Esophagus muscularis mucosa (tissue), 4 donors: Measurements from ENCODE around the gene EML6. TPM values are rescaled to one million over a fixed set of nuclear protein-coding genes. Genes with fewer than 3 reads are reported as not detected.

Source experiments
- DNase-seq: peaks from one replicate; pipeline ENCODE4 v3.0.0-alpha.2; 2017; ENCODE audit errors: extremely low spot score
- H3K27ac ChIP-seq, 4 donors: fragments of 200-600 bp; sonication (generic); replicated peaks in 1 of 4; 1 replicate in 3 of 4; 2 replicates in 1 of 4; pipeline ENCODE4 v1.5.1; 2016 to 2019; ENCODE audit warnings: mild to moderate bottlenecking in 1 of 4
- H3K27me3 ChIP-seq, 4 donors: fragments of 200-600 bp; sonication (generic); one replicate each; pipeline versions ENCODE4 v1.5.1 to v1.6.0; 2016 to 2019
- H3K36me3 ChIP-seq, 4 donors: fragments of 200-600 bp; sonication (generic); one replicate each; pipeline ENCODE4 v1.5.1; 2016 to 2019
- H3K4me1 ChIP-seq, 4 donors: fragments of 200-600 bp; sonication (generic); one replicate each; pipeline ENCODE4 v1.5.1; 2016 to 2019
- H3K4me3 ChIP-seq, 4 donors: fragments of 200-600 bp; sonication (generic); 1 replicate in 2 of 4; 2 replicates in 2 of 4; pipeline ENCODE4 v1.5.1; 2016 to 2019; ENCODE audit warnings: mild to moderate bottlenecking in 4 of 4, moderate library complexity in 1 of 4
- H3K9me3 ChIP-seq, 4 donors: fragments of 200-600 bp; sonication (generic); 1 replicate in 3 of 4; 2 replicates in 1 of 4; pipeline ENCODE4 v1.5.1; 2016 to 2019
- CTCF ChIP-seq, 3 experiments: fragments of 200-600 bp in 2 of 3; fragments of 450-650 bp in 1 of 3; sonication (generic) in 2 of 3; IDR thresholded peaks; one replicate each; pipeline ENCODE4 v1.5.1; 2017 to 2019; ENCODE audit warnings: antibody characterized with exemption in 3 of 3, mild to moderate bottlenecking in 2 of 3, moderate library complexity in 1 of 3
- EP300 ChIP-seq: sonication (generic); formaldehyde crosslinking; IDR thresholded peaks from one replicate; pipeline ENCODE4 v1.6.1; 2017; ENCODE audit warnings: antibody characterized with exemption
- POLR2A ChIP-seq: fragments of 450-650 bp; IDR thresholded peaks from one replicate; pipeline ENCODE4 v1.6.1; 2017; ENCODE audit warnings: antibody characterized with exemption, moderate library complexity, mild to moderate bottlenecking, low read depth
- POLR2AphosphoS5 ChIP-seq, 2 donors: sonication (generic); formaldehyde crosslinking; IDR thresholded peaks; one replicate each; pipeline ENCODE4 v1.6.1; 2017; ENCODE audit warnings: antibody characterized with exemption in 2 of 2
- WGBS: methylation state at CpG from one replicate; pipeline ENCODE4 v1.1.5; 2018; 5-methylcytosine and 5-hydroxymethylcytosine counted together
- intact Hi-C: fragments of 100-400 bp; cut with DNase I; formaldehyde crosslinking; loops from one replicate; pipeline ENCODE4 v1.15.1; 2023
- total RNA-seq, 4 donors: library from RNA; depleted of rRNA; stranded (reverse); fragments of >200 nt; gene quantifications; one replicate each; pipeline versions ENCODE4 v1.1.0 to v1.2.1, GENCODE V29; 2016

Gene EML6
- total RNA-seq, 4 donors from 2014 or later: 0.75 to 4.6 (median 0.89) TPM

GRCh38 chr2:54714996-54715395, 8.5 kb upstream of the EML6 start:
- DNase-seq: no peak
- H3K4me3 ChIP-seq: no peak overlapping the region
- no peaks in the 10 kb centered on the region for H3K4me1 ChIP-seq
- no peak for TF ChIP-seq POLR2AphosphoS5 (IDR thresholded peaks at IDR 0.05)
- no peak for TF ChIP-seq POLR2A
- TF ChIP-seq CTCF (IDR thresholded peaks at IDR 0.05): no peak
- TF ChIP-seq EP300: no peak
- WGBS: 72% methylated on average over 4 of the region's 4 CpGs
- H3K36me3 ChIP-seq: no peaks in the 10 kb centered on the region
- no peaks in the 10 kb centered on the region for H3K9me3 ChIP-seq
- no peaks in the 10 kb centered on the region for H3K27me3 ChIP-seq
- intact Hi-C loops: no loop called here
- no peak overlapping the region for H3K27ac ChIP-seq

- H3K27me3 ChIP-seq: no peaks in the 10 kb centered on the region
- no peak for DNase-seq
- H3K36me3 ChIP-seq: no peaks in the 10 kb centered on the region
- no peaks in the 10 kb centered on the region for H3K4me1 ChIP-seq
- H3K27ac ChIP-seq: no peak overlapping the region
- no peaks in the 10 kb centered on the region for H3K9me3 ChIP-seq
- intact Hi-C loops: no loop called here
- no peak overlapping the region for H3K4me3 ChIP-seq
- TF ChIP-seq POLR2AphosphoS5 (IDR thresholded peaks at IDR 0.05): no peak
These were observed 7.1 kb upstream of the EML6 start for GRCh38 chr2:54716375-54716774.

- peaks cover 0 to 9% (median 0%) of the 10 kb centered on the region in 4 donors for H3K27me3 ChIP-seq
- no peak overlapping the region for H3K4me3 ChIP-seq
- 73% methylated on average over 2 of the region's 2 CpGs for WGBS
- intact Hi-C loops: loop anchor here (5.0 kb wide), 1 partner anchor 457 kb away; no protein-coding TSS in a partner anchor
- H3K4me1 ChIP-seq: peaks cover 4 to 23% (median 23%) of the 10 kb centered on the region in 4 donors
- no peak for DNase-seq
- H3K9me3 ChIP-seq: no peaks in the 10 kb centered on the region
- no peak overlapping the region for H3K27ac ChIP-seq
- TF ChIP-seq EP300: no peak
- TF ChIP-seq CTCF (IDR thresholded peaks at IDR 0.05): no peak
- TF ChIP-seq POLR2AphosphoS5 (IDR thresholded peaks at IDR 0.05): no peak
- no peak for TF ChIP-seq POLR2A
- H3K36me3 ChIP-seq: no peaks in the 10 kb centered on the region
These were observed 2.9 kb upstream of the EML6 start for GRCh38 chr2:54720563-54720962.

- H3K4me3 ChIP-seq: peak overlapping the region; percentile 71 to 86 (median 79)
- H3K36me3 ChIP-seq: no peaks in the 10 kb centered on the region
- peaks cover 4 to 23% (median 23%) of the 10 kb centered on the region in 4 donors for H3K4me1 ChIP-seq
- no peak for DNase-seq
- intact Hi-C loops: loop anchor here (5.0 kb wide), 1 partner anchor 455 kb away; no protein-coding TSS in a partner anchor
- TF ChIP-seq POLR2AphosphoS5 (IDR thresholded peaks at IDR 0.05) (no peak), CTCF (IDR thresholded peaks at IDR 0.05) (no peak), POLR2A (no peak), EP300 (no peak)
- H3K27ac ChIP-seq: peak overlapping the region; percentile 71 to 84 (median 82)
- 12% methylated on average over 10 of the region's 10 CpGs for WGBS
- H3K27me3 ChIP-seq: peaks cover 0 to 9% (median 0%) of the 10 kb centered on the region in 4 donors
- no peaks in the 10 kb centered on the region for H3K9me3 ChIP-seq
These were observed 821 bp upstream of the EML6 start for GRCh38 chr2:54722641-54723040.

- under 1% methylated on average over 22 of the region's 23 CpGs for WGBS
- no peaks in the 10 kb centered on the region for H3K9me3 ChIP-seq
- intact Hi-C loops: loop anchor here (5.0 kb wide), 1 partner anchor 453 kb away; no protein-coding TSS in a partner anchor
- no peak for DNase-seq
- peaks cover 0 to 9% (median 0%) of the 10 kb centered on the region in 4 donors for H3K27me3 ChIP-seq
- H3K36me3 ChIP-seq: no peaks in the 10 kb centered on the region
- H3K27ac ChIP-seq: peak overlapping the region; percentile 72 to 84 (median 82)
- peaks cover 4 to 23% (median 23%) of the 10 kb centered on the region in 4 donors for H3K4me1 ChIP-seq
- peak overlapping the region; percentile 71 to 86 (median 79) for H3K4me3 ChIP-seq
- no peak for TF ChIP-seq CTCF (IDR thresholded peaks at IDR 0.05)
- no peak for TF ChIP-seq POLR2AphosphoS5 (IDR thresholded peaks at IDR 0.05)
- no peak for TF ChIP-seq EP300
- TF ChIP-seq POLR2A: no peak
These were observed 616 bp downstream of the EML6 start for GRCh38 chr2:54723996-54724559.
